Measurements from ENCODE around the gene SIX5.
"Not testable (repeated sequence)": the region's sequence is repeated elsewhere in the genome, so short reads cannot be mapped to it uniquely, and the experiment has no call there.

SIX5 gene

GRCh38 chr19:45768984-45769782, at the start of gene SIX5:
TSS of gene SIX5 (minus strand) at chr19:45769252. CDS start at chr19:45768844, 408 bp downstream.
- peak; percentile 92 for DNase-seq

GRCh38 chr19:45817725-45818301, 48.8 kb upstream of the SIX5 start:
- no peak for DNase-seq

- peak; percentile 80 for DNase-seq
Observed at GRCh38 chr19:45817010-45817724, 48.1 kb upstream of the SIX5 start.

GRCh38 chr19:45816236-45817009, 47.4 kb upstream of the SIX5 start:
- no peak for DNase-seq

- no peak for DNase-seq
Observed at GRCh38 chr19:45815481-45816216, 46.6 kb upstream of the SIX5 start.

GRCh38 chr19:45814851-45815480, 45.9 kb upstream of the SIX5 start, which contains the start of gene RSPH6A:
TSS of gene RSPH6A (minus strand) at chr19:45815308. CDS start at chr19:45815176, 132 bp downstream.
- DNase-seq: no peak

- no peak for DNase-seq
Observed at GRCh38 chr19:45814166-45814780, 45.2 kb upstream of the SIX5 start.

- no peak for DNase-seq
Observed at GRCh38 chr19:45812297-45812696, 43.2 kb upstream of the SIX5 start.

DNA sequence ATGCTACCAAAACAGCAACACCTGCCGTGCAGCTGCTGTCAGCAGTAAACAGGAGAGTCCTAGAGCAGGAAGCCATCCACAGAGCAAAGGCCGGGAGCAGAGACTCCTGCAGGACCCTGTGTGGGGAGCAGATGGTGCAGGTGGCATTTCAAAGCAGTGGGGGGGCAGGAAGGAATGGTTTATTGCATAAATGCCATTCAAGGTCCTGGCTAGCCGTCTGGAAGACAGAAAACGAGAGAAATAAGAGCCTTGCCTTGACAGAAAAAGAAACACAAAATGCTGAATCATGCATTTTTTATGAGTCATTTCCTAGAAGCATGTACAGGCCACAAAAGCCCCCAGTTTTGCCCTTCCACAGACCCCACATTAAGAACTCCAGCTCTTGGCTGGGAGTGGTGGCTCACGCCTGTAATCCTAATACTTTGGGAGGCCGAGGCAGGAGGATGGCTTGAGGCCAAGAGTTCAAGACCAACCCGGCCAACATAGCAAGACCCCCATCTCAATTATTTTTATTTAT, 40.6 kb upstream of the SIX5 start:
- DNase-seq: peak; percentile 68

DNA sequence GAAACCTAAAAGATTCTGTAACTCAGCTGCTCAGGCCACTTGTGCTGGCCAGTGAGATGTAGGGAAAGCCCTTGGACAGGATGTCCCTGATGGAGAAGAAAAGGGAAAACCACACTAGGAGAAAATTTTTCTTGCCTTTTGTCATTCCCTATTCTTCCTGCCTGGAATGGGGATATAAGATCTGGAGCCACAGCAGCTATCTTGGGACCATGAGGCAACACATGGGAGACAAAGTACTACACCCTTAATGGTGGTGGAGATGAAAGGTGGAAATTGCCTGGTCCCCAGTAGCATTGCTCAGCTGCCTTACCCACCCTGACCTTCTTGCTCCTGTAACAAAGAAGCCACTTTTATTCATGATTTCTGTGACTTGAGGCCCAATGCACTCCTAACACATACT, 36.7 kb upstream of the SIX5 start:
- no peak for DNase-seq

- no peak for DNase-seq
Observed at GRCh38 chr19:45804959-45805230, 35.8 kb upstream of the SIX5 start.

DNA sequence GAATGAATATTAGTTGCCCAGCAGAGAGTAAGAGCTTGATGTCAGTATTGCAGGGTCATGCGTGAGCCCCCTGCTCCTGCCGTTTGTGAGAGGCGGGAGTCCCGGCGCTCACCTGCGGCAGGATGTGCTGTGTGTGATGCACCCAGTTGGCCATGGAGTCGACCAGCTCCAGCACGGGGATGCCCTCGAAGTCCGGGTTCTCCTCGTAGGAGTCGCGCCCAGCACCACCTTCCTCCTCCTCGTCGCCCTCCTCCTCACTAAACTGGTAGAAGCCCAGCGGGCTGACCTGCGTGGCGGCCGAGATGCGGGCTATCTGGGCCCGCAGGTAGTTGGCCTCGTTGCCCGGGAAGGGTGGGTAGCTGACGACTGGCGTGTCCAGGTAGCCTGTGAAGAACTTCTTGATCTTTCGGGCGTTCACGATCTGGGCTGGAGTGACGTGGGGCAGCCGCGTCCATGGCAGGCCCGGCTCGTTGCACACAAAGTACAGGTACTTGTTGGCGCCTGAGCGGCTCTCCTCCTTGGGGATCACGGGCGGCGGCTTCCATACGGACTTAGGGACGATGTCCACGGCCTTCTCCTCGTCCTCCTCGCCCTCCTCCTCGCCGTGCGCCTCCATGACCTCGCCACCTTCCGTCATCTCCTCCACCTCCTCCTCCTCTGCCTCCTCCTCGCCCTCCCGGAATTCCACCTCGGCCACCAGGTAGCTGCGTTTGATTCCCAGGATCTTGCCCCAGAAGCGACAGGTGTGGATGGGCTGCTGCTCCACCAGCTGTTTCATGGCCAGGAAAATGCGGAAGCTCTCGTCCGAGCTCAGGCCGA, 35.3 kb upstream of the SIX5 start:
- DNase-seq: no peak

GRCh38 chr19:45801603-45802175, 32.6 kb upstream of the SIX5 start:
- DNase-seq: no peak

DNA sequence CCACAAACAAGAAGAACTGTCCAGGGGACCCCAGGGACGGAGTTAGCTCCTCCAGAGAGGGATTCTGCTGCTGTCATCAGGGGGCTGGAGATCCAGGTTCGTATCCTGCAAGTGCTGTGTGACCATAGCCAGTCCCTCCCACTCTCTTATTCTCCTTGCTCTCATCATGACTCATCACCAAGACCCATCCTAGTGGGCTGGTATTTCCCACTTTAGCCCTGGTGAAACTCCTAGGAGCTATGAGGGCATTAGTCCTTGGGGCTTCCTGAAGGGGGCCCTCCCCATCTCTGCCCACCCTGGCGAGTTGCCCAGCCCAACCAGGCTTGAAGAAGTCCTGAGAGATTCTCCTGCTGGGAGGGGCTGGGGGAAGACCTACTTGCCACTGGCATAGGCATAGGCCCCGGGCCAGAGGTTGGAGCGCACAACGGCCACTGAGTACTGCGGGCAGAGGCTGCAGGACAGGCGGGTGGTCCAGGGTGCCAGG, 31.1 kb upstream of the SIX5 start:
- no peak for DNase-seq

DNA sequence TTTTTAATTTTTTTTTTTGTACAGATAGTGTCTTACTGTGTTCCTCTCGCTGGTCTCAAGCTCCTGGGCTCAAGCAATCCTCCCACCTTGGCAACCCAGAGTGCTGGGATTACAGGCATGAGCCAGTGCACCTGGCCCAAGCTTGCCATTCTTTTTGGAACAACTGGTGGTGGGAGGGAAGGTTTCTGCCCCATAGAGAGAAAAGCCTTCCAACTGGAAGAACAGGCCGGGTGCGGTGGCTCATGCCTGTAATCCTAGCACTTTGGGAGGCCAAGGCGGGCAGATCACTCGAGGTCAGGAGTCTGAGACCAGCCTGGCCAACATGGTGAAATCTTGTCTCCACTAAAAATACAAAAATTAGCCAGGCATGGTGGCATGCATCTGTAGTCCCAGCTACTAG, 30.5 kb upstream of the SIX5 start:
- DNase-seq: not testable (repeated sequence)

DNA sequence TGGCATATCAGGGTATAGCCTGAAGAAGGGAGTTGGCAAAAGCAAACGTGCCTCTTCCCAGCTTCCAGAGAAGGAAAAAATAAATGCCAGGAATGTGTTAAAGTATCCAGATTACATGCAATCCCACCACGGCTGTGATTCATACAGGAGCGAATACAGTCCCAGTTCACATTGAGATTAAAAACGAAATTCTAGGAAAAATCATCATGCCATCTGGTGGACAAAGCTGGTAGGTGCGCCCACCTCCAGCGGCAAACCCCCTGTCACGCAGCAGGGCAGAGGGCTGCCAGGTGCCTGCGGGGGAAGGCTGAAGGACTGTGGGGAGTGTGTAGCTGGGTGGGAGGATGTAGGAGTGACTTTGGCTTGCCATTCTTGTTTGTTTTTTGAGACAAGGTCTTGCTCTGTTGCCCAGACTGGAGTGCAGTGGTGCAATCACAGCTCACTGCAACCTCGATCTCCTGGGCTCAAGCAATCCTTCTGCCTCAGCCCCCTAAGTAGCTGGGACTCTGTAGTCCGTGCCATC, 30.0 kb upstream of the SIX5 start:
- no peak for DNase-seq

- no peak for DNase-seq
Observed at GRCh38 chr19:45794627-45795026, 25.6 kb upstream of the SIX5 start.

GRCh38 chr19:45793876-45794275, 24.8 kb upstream of the SIX5 start:
- no peak for DNase-seq

DNA sequence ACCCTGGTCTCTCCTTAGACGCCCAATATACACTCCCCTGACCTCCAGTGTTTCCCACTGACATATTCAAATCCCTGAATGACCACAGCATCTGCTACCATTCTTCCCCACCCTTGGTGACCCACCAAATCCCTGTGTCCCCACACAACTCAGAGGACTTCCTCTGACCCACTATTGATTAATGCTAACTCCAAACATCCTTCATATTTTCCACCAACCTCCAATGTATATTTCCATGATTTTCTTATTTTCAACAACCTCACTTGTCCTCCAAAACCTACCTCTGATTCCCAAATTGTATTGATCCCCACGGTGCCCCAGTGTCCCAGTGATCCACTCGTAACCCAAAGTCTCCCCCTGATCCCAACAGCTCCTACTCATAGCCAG, 24.1 kb upstream of the SIX5 start:
- DNase-seq: no peak

All from GF-D8 (cell line).